NB4 (cell line): ENCODE results near the gene PSD4.

Experiments used
- MYC ChIP-seq: IDR thresholded peaks from 2 replicates; pipeline ENCODE4 v1.6.1; 2011; ENCODE audit warnings: low read depth, low read length
- POLR2A ChIP-seq: IDR thresholded peaks from 2 replicates; pipeline ENCODE4 v1.6.1; 2011; ENCODE audit warnings: mild to moderate bottlenecking; ENCODE audit not compliant: insufficient read length; ENCODE audit errors: extremely low read depth
- TF ChIP-seq, protein P1 (sequence below): IDR thresholded peaks from one replicate; pipeline ENCODE4 v1.5.1; 2012; ENCODE audit warnings: low read depth, low read length

DNA sequence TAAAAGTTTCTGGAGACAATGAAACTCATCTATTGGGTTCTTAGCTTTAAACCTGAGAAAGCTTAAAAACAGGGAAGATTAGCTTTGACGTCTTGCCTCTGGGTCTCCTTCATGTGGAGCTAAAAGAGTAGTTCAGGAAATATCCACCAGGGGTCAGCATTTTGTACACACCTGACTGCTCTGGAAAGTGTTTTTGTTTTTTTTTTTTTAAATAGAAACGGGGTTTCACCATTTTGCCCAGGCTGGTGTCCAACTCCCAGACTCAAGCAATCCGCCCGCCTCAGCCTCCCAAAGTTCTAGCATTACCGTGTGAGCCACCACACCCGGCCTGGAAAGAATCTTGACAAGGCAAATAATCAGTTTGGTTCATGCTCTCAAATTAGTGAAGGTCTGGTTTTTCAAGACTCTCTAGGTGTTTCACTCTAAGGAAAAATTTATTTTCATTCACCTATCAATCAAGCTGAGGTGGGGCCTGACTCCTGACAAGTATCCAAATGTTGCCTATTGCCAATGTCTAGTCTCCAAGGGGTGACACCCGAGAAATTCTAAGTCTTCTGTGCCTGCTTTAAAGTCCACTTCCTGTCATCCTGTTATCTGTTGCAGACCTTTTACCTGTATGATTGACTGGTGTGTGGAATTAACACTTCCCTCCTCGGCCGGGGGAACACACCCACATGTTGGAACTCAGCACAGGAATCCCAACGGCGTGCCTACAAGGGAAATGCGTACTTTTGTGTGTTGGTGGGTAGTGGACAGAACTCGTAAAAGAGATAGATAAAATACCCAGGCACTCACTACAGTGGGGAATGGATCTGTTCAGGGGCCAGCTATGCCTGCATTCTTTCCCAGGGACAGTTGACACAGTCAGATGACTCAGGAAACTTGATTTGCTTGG is 35.1 kb upstream of the PSD4 start:
- no peak for TF ChIP-seq POLR2A
- TF ChIP-seq, protein P1, sequence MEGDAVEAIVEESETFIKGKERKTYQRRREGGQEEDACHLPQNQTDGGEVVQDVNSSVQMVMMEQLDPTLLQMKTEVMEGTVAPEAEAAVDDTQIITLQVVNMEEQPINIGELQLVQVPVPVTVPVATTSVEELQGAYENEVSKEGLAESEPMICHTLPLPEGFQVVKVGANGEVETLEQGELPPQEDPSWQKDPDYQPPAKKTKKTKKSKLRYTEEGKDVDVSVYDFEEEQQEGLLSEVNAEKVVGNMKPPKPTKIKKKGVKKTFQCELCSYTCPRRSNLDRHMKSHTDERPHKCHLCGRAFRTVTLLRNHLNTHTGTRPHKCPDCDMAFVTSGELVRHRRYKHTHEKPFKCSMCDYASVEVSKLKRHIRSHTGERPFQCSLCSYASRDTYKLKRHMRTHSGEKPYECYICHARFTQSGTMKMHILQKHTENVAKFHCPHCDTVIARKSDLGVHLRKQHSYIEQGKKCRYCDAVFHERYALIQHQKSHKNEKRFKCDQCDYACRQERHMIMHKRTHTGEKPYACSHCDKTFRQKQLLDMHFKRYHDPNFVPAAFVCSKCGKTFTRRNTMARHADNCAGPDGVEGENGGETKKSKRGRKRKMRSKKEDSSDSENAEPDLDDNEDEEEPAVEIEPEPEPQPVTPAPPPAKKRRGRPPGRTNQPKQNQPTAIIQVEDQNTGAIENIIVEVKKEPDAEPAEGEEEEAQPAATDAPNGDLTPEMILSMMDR = peak; percentile 68
- TF ChIP-seq MYC = no peak
